NCI-H345 treated with DMSO at 0.1 percent for 48 hours (cell line): ENCODE data around the gene UBE3C.
A peak's percentile ranks its signal among the peaks of the same experiment; 100 is the strongest.
"Not testable (repeated sequence)": the region's sequence is repeated elsewhere in the genome, so short reads cannot be mapped to it uniquely, and the experiment has no call there.

Source experiments
- DNase-seq: peaks from one replicate; lab custom pipeline; 2025; ENCODE audit not compliant: unreplicated experiment; lab: John Stamatoyannopoulos, UW

UBE3C gene

GRCh38 chr7:157234271-157234670, 95.5 kb downstream of the UBE3C start:
- no peak for DNase-seq

GRCh38 chr7:157235357-157236333, 96.9 kb downstream of the UBE3C start:
- DNase-seq = no peak

- no peak for DNase-seq
These were observed 99.4 kb downstream of the UBE3C start for GRCh38 chr7:157238087-157238486.

- DNase-seq = no peak
These were observed 101.0 kb downstream of the UBE3C start for GRCh38 chr7:157239571-157240270.

GRCh38 chr7:157241631-157242030, 102.9 kb downstream of the UBE3C start:
- no peak for DNase-seq

GRCh38 chr7:157244516-157245294, 106.0 kb downstream of the UBE3C start:
- DNase-seq = no peak

- no peak for DNase-seq
These were observed 107.3 kb downstream of the UBE3C start for GRCh38 chr7:157246052-157246451.

- DNase-seq = no peak
These were observed 109.9 kb downstream of the UBE3C start for GRCh38 chr7:157248659-157249058.

GRCh38 chr7:157250605-157251228, 112.0 kb downstream of the UBE3C start:
- peak; percentile 13 for DNase-seq

- DNase-seq = not testable (repeated sequence)
These were observed 113.1 kb downstream of the UBE3C start for GRCh38 chr7:157251817-157252216.

- DNase-seq = peak; percentile 76
These were observed 115.1 kb downstream of the UBE3C start for GRCh38 chr7:157253850-157254249.

GRCh38 chr7:157254781-157255180, 116.1 kb downstream of the UBE3C start:
- DNase-seq = not testable (repeated sequence)

- DNase-seq = no peak
These were observed 116.5 kb downstream of the UBE3C start for GRCh38 chr7:157255201-157255606.

GRCh38 chr7:157263156-157263555, 124.4 kb downstream of the UBE3C start:
- no peak for DNase-seq

- DNase-seq = no peak
These were observed 126.3 kb downstream of the UBE3C start for GRCh38 chr7:157265051-157265450.

GRCh38 chr7:157266272-157266671, 127.5 kb downstream of the UBE3C start:
- no peak for DNase-seq

GRCh38 chr7:157267516-157267915, 128.8 kb downstream of the UBE3C start:
- DNase-seq = no peak

GRCh38 chr7:157267956-157268355, 129.2 kb downstream of the UBE3C start:
- no peak for DNase-seq

GRCh38 chr7:157268540-157268939, 129.8 kb downstream of the UBE3C start:
- no peak for DNase-seq

GRCh38 chr7:157269341-157270059, 130.8 kb downstream of the UBE3C start:
- DNase-seq = no peak
